ENCODE data around the gene ATF7.

GRCh38 chr12:53530920-53531319 lies 95.3 kb downstream of the ATF7 start:
- TF ChIP-seq MAX (IDR thresholded peaks at IDR 0.05) (no peak), KDM1A (IDR thresholded peaks at IDR 0.05; ENCODE audit: low read depth) (no peak), RFX5 (IDR thresholded peaks at IDR 0.05) (no peak), POLR2A (IDR thresholded peaks at IDR 0.05; ENCODE audit: low read length) (no peak), REST (IDR thresholded peaks at IDR 0.05) (no peak), RNF2 (IDR thresholded peaks at IDR 0.05; ENCODE audit: borderline replicate concordance, low read depth) (no peak), HOXB13 (CRISPR knock-in tag; IDR thresholded peaks at IDR 0.05; ENCODE audit: low read depth) (no peak), MAZ (IDR thresholded peaks at IDR 0.05; ENCODE audit: borderline replicate concordance, low read depth, low read length) (no peak), HDAC2 (IDR thresholded peaks at IDR 0.05) (no peak), SMC3 (IDR thresholded peaks at IDR 0.05) (no peak), EP300 (IDR thresholded peaks at IDR 0.05) (no peak), JUN (IDR thresholded peaks at IDR 0.05) (no peak)
- TF ChIP-seq, protein P1, sequence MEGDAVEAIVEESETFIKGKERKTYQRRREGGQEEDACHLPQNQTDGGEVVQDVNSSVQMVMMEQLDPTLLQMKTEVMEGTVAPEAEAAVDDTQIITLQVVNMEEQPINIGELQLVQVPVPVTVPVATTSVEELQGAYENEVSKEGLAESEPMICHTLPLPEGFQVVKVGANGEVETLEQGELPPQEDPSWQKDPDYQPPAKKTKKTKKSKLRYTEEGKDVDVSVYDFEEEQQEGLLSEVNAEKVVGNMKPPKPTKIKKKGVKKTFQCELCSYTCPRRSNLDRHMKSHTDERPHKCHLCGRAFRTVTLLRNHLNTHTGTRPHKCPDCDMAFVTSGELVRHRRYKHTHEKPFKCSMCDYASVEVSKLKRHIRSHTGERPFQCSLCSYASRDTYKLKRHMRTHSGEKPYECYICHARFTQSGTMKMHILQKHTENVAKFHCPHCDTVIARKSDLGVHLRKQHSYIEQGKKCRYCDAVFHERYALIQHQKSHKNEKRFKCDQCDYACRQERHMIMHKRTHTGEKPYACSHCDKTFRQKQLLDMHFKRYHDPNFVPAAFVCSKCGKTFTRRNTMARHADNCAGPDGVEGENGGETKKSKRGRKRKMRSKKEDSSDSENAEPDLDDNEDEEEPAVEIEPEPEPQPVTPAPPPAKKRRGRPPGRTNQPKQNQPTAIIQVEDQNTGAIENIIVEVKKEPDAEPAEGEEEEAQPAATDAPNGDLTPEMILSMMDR (IDR thresholded peaks at IDR 0.05), result no peak
